ENCODE results near the gene NAP1L4.

The NAP1L4 gene

DNA sequence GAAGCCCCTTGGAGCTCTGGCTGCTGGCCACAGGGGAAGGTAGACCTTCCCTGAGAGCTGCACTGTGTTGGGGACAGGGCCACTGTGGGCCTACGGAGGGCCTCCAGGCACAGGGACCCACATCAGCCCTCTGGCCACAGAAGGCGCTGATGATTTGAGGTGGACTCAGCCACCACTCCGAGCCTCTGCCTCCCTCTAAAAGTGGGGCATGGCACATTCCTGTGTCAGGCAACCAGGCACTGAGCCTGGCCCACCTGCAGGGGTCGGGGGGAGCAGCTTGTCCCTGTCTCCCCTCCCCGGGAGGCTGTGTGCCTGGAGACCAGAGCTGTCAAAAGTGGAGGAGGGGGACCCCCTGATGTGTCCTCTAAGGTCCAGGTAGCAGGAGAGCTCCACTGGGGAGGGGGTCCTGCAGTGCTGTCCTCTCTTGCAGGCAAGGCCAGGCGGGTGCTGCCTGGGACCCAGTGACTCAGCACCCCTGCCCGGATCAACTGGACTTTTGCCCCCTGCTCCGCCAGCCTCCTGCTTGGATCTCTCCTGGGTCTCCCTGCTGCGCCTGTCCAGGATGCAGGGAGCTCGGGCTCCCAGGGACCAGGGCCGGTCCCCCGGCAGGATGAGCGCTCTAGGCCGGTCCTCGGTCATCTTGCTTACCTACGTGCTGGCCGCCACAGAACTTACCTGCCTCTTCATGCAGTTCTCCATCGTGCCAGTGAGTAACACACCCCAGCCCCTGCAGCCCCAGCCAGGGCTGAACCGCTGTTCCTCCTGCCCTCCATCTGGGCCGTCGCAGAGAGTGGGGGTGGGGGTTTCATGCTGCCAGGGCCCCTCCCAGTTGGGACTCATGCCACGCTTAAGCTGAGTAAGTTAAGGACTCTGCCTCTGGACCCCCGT is 89.1 kb downstream of the NAP1L4 start:
- no peak for DNase-seq

DNA sequence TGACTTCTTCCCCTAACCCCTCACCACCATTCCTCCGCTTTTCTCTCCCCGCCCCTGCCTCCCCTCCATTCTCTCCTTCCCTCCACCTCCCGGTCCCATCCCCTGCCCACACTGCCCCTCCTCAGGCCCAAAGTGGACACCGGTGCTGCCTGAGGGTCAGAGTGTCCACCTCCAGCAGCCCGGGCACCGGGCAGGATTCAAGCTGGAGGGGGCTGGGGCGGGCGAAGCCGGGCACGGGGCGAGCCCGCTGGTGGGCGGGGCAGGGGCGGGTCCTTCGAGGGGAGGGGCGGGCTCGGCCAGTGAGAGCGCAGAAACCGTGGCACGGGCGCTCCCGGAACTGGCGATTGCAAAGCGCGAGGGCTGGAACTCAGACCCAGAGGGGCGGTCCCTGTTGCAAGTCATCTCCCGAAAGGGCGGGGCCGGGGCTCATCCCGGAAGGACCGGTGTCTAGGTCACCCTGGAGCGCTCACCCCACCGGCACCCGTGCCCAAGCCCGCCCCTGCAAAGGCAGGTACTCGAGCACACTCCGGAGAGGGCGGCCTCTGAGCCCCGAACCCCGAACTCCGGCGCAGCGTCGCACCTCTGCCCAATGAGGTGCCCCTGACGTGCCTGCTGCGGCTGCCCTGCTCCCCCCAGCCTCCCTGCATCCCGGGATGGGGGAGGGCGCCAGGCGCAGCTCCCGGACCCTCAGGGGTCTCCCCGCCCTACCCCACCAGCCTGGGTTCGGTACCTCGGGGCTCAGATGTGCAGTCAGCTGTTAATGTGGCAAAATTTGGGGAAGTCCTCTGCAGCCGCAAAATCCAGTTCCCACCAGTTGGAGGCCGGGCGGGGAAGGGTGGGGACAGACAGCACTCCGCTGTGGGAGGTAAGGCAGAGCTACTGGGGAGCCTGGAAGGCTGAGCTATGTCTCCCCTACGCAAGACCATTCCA is 90.0 kb downstream of the NAP1L4 start:
- peak; percentile 49 to 76 for DNase-seq

DNA sequence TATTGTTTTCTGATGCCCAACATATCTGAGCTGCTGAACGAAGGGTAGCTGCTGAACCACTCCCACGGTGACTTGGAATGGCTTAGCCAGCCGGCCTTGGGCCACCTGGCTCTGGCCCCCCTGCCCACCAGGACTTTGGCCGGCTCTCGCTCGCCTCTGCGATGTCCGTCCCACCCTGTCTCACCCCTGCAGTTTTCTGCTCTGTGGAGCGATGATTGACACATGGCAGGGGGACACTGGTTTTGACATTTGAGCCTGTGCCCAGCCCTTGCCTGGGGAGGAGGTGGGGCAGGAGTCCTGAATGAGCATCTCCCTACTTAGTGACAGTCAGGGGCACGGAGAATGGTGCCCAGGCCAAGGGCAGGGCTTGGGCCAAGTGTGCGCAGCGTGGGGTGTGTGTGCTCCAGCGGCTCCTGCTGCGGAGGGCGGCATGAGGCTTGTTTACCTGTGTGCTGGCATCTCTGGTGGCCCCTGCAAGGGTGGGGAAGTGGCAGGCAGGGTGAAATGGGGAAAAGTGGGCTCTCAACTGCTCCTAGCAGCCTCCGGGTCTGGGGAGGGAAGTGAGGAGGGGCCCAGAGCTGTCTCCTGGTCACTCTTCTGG is 90.8 kb downstream of the NAP1L4 start:
- DNase-seq, result no peak

DNA sequence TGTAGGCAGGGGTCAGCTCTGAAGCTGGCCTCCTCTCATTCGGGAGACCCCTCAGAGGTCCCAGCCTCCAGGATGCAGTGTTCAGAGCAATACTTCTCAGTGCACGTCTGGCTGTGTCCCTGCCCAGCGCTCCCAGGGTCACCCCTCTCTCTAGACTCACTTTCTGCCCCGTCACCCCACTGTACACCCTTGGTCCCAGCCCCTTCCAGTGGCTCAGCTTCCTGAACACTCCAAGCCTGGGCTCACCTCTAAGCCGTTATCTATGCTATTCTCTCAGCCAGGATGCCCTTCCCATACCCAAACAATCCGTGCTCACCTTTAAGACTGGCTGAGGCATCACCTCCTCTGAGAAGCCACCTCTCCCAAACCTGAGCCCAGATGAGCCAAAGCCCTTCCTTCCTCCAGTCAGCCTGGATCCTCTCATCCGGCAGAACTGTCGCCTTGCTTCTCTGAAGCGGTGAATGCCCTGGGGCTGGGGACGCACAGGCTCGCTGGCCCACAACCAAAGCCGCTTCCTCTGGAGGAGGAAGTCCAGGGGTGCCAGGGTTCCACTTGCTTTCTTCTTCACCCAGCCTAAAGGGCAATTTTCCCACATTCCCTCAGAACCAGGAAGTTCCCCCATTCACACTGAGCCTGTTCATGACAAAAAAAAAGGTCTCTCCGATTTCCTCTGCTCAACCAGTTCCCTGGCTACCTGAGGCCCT is 92.9 kb downstream of the NAP1L4 start:
- no peak for DNase-seq

DNA sequence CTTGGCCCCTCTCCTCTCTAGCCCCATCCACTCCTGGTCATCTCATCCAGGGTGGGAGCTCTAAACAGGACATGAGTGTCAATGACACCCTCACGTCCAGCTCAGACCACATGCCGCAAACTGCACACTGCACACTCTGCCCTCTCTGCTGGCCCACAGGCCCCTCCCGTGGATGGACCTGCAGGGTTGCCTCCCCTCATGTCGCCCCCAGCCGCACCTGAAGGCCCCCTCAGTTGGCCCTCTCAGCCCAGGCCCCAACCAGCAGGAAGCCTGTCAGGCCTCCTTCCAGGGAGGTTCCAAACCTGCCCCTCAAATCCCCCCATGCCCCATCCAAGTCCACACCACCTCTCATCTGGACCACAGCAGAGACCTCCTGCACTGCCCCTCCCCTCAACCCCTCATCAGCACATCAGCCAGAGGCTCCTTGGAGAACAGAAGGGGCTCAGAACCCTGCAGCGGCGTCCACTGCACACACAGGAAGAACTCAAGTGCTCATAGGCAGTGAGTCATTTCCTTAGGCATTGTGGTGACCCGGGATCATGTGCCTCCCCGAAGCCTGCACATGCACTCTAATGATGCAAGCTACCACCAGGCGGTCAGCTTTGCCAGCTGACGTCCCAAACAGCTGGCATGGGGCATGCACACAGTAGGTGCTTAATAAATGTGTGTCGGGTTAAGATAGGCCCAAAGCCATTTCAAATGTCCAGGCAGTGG is 93.6 kb downstream of the NAP1L4 start:
- DNase-seq, result no peak

DNA sequence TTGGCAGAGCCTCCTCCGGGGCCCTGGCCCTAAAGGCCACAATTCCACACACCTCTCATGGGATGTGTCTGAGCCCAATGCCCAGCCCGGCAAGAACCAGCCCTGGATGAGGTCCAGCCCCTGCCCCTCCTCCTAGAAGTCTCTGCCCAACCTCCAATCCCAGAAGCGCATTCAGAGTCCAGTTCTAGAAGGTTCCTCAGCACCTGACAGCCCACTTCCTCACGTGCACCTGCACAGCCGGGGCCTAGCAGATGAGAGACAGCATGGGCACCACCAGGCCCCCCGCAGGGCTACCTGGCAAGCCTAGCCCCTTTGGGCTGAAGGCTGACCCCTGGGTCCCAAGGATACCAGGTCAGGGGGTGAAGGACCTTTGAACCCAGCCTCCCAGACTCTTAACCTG is 95.1 kb downstream of the NAP1L4 start:
- no peak for DNase-seq

DNA sequence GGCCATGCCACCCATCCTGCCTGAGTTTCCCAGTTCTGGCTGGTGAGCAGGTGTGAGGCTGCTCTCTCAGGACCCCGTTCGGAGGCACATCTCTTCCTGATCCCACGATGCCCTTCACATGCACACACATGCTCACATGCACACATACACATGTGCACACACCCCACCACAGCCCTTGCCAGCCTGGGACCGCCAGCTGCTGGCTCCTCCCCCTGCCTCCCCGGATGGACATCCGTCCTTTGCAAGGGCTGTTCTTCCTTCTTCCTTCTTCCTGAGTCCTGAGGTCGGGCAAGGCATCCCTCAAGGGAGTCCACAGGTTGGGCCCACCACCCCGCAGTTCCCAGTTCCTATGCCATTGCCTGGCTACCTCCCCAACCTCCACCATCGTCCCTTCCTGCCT is 96.1 kb downstream of the NAP1L4 start:
- no peak for DNase-seq
